ENCODE measurements around the gene POLR3F.
"Not testable (repeated sequence)": the region's sequence is repeated elsewhere in the genome, so short reads cannot be mapped to it uniquely, and the experiment has no call there.

POLR3F gene

GRCh38 chr20:18507218-18508191 lies 40.3 kb downstream of the POLR3F start, which contains the start of gene SEC23B:
Gene SEC23B (plus strand): TSS chr20:18507940. CDS start chr20:18510836, 2,896 bp downstream.
- peak; percentile 97 for DNase-seq

- no peak for DNase-seq
Observed at GRCh38 chr20:18511571-18511970, 44.4 kb downstream of the POLR3F start.

- DNase-seq = no peak
Observed at GRCh38 chr20:18513208-18513607, 46.0 kb downstream of the POLR3F start.

- DNase-seq = no peak
Observed at GRCh38 chr20:18514127-18514526, 46.9 kb downstream of the POLR3F start.

- no peak for DNase-seq
Observed at GRCh38 chr20:18515973-18516372, 48.8 kb downstream of the POLR3F start.

GRCh38 chr20:18522066-18522465 lies 54.9 kb downstream of the POLR3F start:
- DNase-seq = not testable (repeated sequence)

- DNase-seq = no peak
Observed at GRCh38 chr20:18523066-18523465, 55.9 kb downstream of the POLR3F start.

- no peak for DNase-seq
Observed at GRCh38 chr20:18524646-18525045, 57.5 kb downstream of the POLR3F start.

GRCh38 chr20:18526761-18527160 lies 59.6 kb downstream of the POLR3F start:
- not testable (repeated sequence) for DNase-seq

GRCh38 chr20:18527339-18527738 lies 60.1 kb downstream of the POLR3F start:
- no peak for DNase-seq

GRCh38 chr20:18527836-18528235 lies 60.6 kb downstream of the POLR3F start:
- no peak for DNase-seq

GRCh38 chr20:18529041-18529440 lies 61.9 kb downstream of the POLR3F start:
- DNase-seq = no peak

- no peak for DNase-seq
Observed at GRCh38 chr20:18532626-18533025, 65.4 kb downstream of the POLR3F start.

- DNase-seq = no peak
Observed at GRCh38 chr20:18533491-18533890, 66.3 kb downstream of the POLR3F start.

GRCh38 chr20:18533978-18534644 lies 66.9 kb downstream of the POLR3F start:
- DNase-seq = no peak

Measured in activated CD8-positive, alpha-beta memory T cell treated with anti-CD3 and anti-CD28 coated beads for 24 hours (primary cell).